Measurements from ENCODE around the gene ADORA2A. TPM values are rescaled to one million over a fixed set of nuclear protein-coding genes. Genes with fewer than 3 reads are reported as not detected.

ADORA2A gene
- total and polyA plus RNA-seq, 10 of the 15 experiments (the other 5 are each of a cell fraction or from before 2014, with no cell fraction given) = 0.69 to 31.2 (median 18.3) TPM

GRCh38 chr22:24460418-24461089 lies 33.2 kb downstream of the ADORA2A start:
- intact Hi-C loops (cut with micrococcal nuclease; ENCODE audit: unreplicated experiment) = no loop called here
- no TSS peak for BruUV-seq (replicated peaks)
- ChIA-PET POLR2A (interaction anchor here (1.0 to 1.8 kb wide), 5 partner anchors 10 to 42 kb away, joined by 3 to 5 read pairs (median 4); partner anchors contain the start of gene ADORA2A), SMC1A (ENCODE audit: uncharacterized antibody, unreplicated experiment) (interaction anchor here (0.9 to 1.9 kb wide), 12 partner anchors 9 to 68 kb away, joined by 3 to 10 read pairs (median 4); no protein-coding TSS in a partner anchor), RAD21 (ENCODE audit: unreplicated experiment) (interaction anchor here (0.9 to 2.6 kb wide), 6 partner anchors 22 to 47 kb away, joined by 3 to 13 read pairs (median 4); no protein-coding TSS in a partner anchor), CTCF (interaction anchor here (0.5 to 2.4 kb wide), 16 partner anchors 10 to 153 kb away, joined by 3 to 10 read pairs (median 4); no protein-coding TSS in a partner anchor)
- H3K9me3 ChIP-seq (replicated peaks; ENCODE audit: control insufficient read depth, insufficient read depth, low read length) = no peaks in the 10 kb centered on the region
- peak; percentile 97 for ATAC-seq
- no peaks in the 10 kb centered on the region for H3K36me3 ChIP-seq (ENCODE audit: control insufficient read depth in 2 of 2, insufficient read depth in 2 of 2, low read length in 1 of 2)
- no peaks in the 10 kb centered on the region for H4K20me1 ChIP-seq (ENCODE audit: control insufficient read depth, insufficient read depth)
- H3K27ac ChIP-seq (ENCODE audit: control insufficient read depth, insufficient read depth) = peak overlapping the region; percentile 9
- H3K4me2 ChIP-seq (ENCODE audit: control insufficient read depth, insufficient read depth) = peak overlapping the region; percentile 64
- no peak overlapping the region for H3K4me3 ChIP-seq
- H3K79me2 ChIP-seq (ENCODE audit: control insufficient read depth, insufficient read depth, low read length) = no peaks in the 10 kb centered on the region
- H2AFZ ChIP-seq (ENCODE audit: control insufficient read depth, low read depth, low read length) = peak overlapping the region; percentile 74
- H3K27me3 ChIP-seq (replicated peaks in 1 of 2; ENCODE audit: control insufficient read depth in 2 of 2, insufficient read depth in 2 of 2, low read length in 1 of 2) = no peaks in the 10 kb centered on the region
- peak; percentile 42 for DNase-seq (ENCODE audit: low read depth, low spot score)
- WGBS (ENCODE audit: insufficient coverage, insufficient replicate concordance, low lambda C conversion rate, missing lambda C conversion rate) = 34% methylated on average over 10 of the region's 10 CpGs
- FAIRE-seq = no peak
- TF ChIP-seq ZNF622 (IDR thresholded peaks at IDR 0.05) (no peak), POLR2A (IDR thresholded peaks at IDR 0.05; ENCODE audit: low read depth, low read length) (peak; percentile 52), POU2F2 (IDR thresholded peaks at IDR 0.05; ENCODE audit: borderline replicate concordance, low read depth, low read length) (peak; percentile 51; the same call in 1 of the 3 replicates), YY1 (IDR thresholded peaks at IDR 0.05; ENCODE audit: low read depth, low read length) (peak; percentile 35; the same call in 1 of the 2 replicates), TAF1 (IDR thresholded peaks at IDR 0.05; ENCODE audit: borderline replicate concordance, low read depth, low read length) (peak; percentile 69; the same call in 1 of the 2 replicates), JUND (IDR thresholded peaks at IDR 0.05; ENCODE audit: low read depth, low read length) (no peak), RUNX3 (IDR thresholded peaks at IDR 0.05; ENCODE audit: low read length) (peak; percentile 28; the same call in 1 of the 2 replicates), SMAD5 (IDR thresholded peaks at IDR 0.05; ENCODE audit: low read depth) (0 out of 2 replicates have a peak, but pooled peaks have one; percentile 27)
- peak overlapping the region; percentile 30 for H3K9ac ChIP-seq (ENCODE audit: control insufficient read depth, insufficient read depth, low read length)
- peaks cover 7% of the 10 kb centered on the region for H3K4me1 ChIP-seq (ENCODE audit: control insufficient read depth, insufficient read depth, low read length)
- in situ Hi-C loops (cut with MboI) = no loop called here
